ENCODE results near the gene PRELID1. TPM values are rescaled to one million over a fixed set of nuclear protein-coding genes. Genes with fewer than 3 reads are reported as not detected.
A peak's percentile ranks its signal among the peaks of the same experiment; 100 is the strongest.

PRELID1 gene
- total and polyA plus RNA-seq, 12 donors = 32.3 to 166 (median 37.1) TPM

- ATAC-seq (no peak), DNase-seq (no peak)
- Histone ChIP-seq H3K4me3 (no peak overlapping the region), H3K36me3 (peaks cover 0 to 99% (median 32%) of the 10 kb centered on the region in 9 donors), H3K4me1 (peaks cover 5 to 30% (median 19%) of the 10 kb centered on the region in 9 donors), H3K9me3 (no peaks in the 10 kb centered on the region), H3K27ac (peak overlapping the region in 1 of 10 donors; percentile 68), H3K27me3 (no peaks in the 10 kb centered on the region)
- TF ChIP-seq, protein P1, sequence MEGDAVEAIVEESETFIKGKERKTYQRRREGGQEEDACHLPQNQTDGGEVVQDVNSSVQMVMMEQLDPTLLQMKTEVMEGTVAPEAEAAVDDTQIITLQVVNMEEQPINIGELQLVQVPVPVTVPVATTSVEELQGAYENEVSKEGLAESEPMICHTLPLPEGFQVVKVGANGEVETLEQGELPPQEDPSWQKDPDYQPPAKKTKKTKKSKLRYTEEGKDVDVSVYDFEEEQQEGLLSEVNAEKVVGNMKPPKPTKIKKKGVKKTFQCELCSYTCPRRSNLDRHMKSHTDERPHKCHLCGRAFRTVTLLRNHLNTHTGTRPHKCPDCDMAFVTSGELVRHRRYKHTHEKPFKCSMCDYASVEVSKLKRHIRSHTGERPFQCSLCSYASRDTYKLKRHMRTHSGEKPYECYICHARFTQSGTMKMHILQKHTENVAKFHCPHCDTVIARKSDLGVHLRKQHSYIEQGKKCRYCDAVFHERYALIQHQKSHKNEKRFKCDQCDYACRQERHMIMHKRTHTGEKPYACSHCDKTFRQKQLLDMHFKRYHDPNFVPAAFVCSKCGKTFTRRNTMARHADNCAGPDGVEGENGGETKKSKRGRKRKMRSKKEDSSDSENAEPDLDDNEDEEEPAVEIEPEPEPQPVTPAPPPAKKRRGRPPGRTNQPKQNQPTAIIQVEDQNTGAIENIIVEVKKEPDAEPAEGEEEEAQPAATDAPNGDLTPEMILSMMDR (IDR thresholded peaks at IDR 0.05) = no peak
- 90 to 91% methylated on average over 16 of the region's 16 CpGs for WGBS, 2 donors
- intact Hi-C loops (cut with DNase I) = no loop called here
Measured at GRCh38 chr5:177333420-177334154, 30.0 kb downstream of the PRELID1 start.

DNA sequence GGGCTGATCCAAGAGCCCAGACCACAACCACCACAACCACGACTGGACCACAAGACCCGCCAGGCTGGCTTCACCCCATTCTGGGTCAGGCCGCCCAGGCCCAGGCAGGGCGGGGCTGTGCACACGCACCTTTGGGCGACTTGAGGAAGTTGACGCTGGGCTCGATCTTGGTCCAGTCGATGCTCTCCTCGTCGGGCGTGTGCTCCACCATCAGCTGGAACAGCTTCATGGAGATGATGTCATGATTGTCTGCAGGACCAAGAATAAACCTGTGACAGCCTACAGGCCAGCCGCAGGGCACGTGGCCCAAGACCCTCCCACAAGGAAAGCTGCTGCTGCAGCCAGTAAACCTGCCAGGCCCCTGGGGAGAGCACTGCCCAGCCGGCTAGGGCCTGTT, 30.6 kb downstream of the PRELID1 start:
- TF ChIP-seq, protein P1 (IDR thresholded peaks at IDR 0.05) = no peak
- Histone ChIP-seq H3K27me3 (no peaks in the 10 kb centered on the region), H3K9me3 (no peaks in the 10 kb centered on the region), H3K4me3 (no peak overlapping the region), H3K36me3 (peaks cover 0 to 100% (median 32%) of the 10 kb centered on the region in 9 donors), H3K27ac (peak overlapping the region in 2 of 10 donors; percentile 58 to 68), H3K4me1 (peaks cover 5 to 33% (median 19%) of the 10 kb centered on the region in 9 donors)
- 76 to 78% methylated on average over 15 of the region's 15 CpGs for WGBS, 2 donors
- no peak for DNase-seq
- peak in 5 of 8 donors; percentile 32 to 67 (median 63) for ATAC-seq
- intact Hi-C loops (cut with DNase I) = no loop called here

DNA sequence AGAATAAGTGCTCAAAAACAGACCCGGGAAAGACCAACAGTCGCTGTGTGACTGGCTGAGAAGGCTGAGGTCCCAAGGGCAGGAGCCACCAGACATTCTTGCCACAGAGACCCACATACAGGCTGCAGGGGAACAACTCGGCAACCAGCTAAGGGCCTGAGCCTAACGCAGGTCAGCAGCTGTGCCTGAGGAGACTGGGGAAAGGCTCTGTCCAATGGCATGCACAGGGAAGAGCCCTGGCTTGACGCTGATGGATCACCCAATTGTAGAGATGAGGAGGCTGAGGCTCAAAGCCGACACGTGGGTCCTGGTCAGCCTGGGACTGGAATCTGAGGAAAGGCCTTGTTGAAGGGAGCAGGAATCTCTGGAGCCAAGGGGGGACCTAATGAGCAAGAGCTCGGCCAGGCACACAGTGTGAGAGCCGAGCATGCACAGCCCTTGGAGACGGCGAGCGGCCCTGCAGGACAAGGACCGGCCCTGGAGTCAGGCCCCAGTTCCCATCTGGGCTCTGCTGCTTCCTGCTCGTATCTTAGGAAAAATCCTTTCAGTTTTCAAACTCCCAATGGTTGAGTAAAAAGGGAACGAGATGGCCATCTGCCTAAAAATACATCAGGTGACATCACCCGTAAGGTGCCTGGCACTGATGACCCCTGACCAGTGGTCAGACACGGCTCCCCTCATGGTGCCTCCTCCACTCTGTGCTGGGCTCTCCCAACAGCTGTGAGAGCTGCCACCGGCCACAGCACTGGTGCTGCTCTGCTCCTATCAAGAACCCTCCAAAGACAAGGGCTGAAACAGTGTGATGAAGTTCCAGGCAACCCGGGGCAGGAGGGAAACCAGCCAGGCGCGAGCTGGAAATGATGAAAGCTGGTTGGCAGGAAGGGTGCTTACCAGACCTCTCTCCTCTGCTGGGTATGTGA, 31.4 kb downstream of the PRELID1 start:
- intact Hi-C loops (cut with DNase I) = no loop called here
- DNase-seq (peak in 1 of 2 donors; percentile 61), ATAC-seq (peak; percentile 67 to 88 (median 82))
- 74 to 78% methylated on average over 21 of the region's 21 CpGs for WGBS, 2 donors
- no peaks in the 10 kb centered on the region for H3K27me3 ChIP-seq
- H3K4me3 ChIP-seq = no peak overlapping the region
- H3K4me1 ChIP-seq = peaks cover 5 to 37% (median 19%) of the 10 kb centered on the region in 9 donors
- peaks cover 0 to 100% (median 32%) of the 10 kb centered on the region in 9 donors for H3K36me3 ChIP-seq
- TF ChIP-seq, protein P1 (IDR thresholded peaks at IDR 0.05) = no peak
- peak overlapping the region in 9 of 10 donors; percentile 19 to 69 (median 54) for H3K27ac ChIP-seq
- no peaks in the 10 kb centered on the region for H3K9me3 ChIP-seq

GRCh38 chr5:177335701-177336065, 32.1 kb downstream of the PRELID1 start:
- peaks cover 0 to 100% (median 32%) of the 10 kb centered on the region in 9 donors for H3K36me3 ChIP-seq
- intact Hi-C loops (cut with DNase I) = no loop called here
- 53 to 71% methylated on average over 7 of the region's 7 CpGs for WGBS, 2 donors
- H3K27ac ChIP-seq = peak overlapping the region in 9 of 10 donors; percentile 19 to 69 (median 54)
- peaks cover 5 to 37% (median 20%) of the 10 kb centered on the region in 9 donors for H3K4me1 ChIP-seq
- H3K27me3 ChIP-seq = no peaks in the 10 kb centered on the region
- H3K9me3 ChIP-seq = no peaks in the 10 kb centered on the region
- DNase-seq (no peak), ATAC-seq (peak in 7 of 8 donors; percentile 32 to 70 (median 62))
- no peak overlapping the region for H3K4me3 ChIP-seq
- TF ChIP-seq, protein P1 (IDR thresholded peaks at IDR 0.05) = no peak
